WTC11 (cell line): ENCODE measurements around the gene FPR2.
"Not testable (repeated sequence)": the region's sequence is repeated elsewhere in the genome, so short reads cannot be mapped to it uniquely, and the experiment has no call there.

ENCODE experiments used
- ATF3 ChIP-seq: sonication (generic); formaldehyde crosslinking; conservative IDR thresholded peaks from 2 replicates; pipeline ENCODE4 v1.8.1; 2022; ENCODE audit warnings: mild to moderate bottlenecking, missing genetic modification reagents
- CTCF ChIP-seq: fragments of 200-600 bp; IDR thresholded peaks from 2 replicates; pipeline ENCODE4 v1.8.0; 2022; ENCODE audit warnings: antibody characterized with exemption
- ERG ChIP-seq: fragments of 250-450 bp; sonication (Bioruptor Pico); IDR thresholded peaks from 2 replicates; pipeline ENCODE4 v1.8.0; 2021; ENCODE audit warnings: mild to moderate bottlenecking
- ESRRA ChIP-seq: sonication (generic); formaldehyde crosslinking; IDR thresholded peaks from 2 replicates; pipeline ENCODE4 v1.8.1; 2022; ENCODE audit warnings: mild to moderate bottlenecking, missing genetic modification reagents, borderline replicate concordance
- MLX ChIP-seq: sonication (generic); formaldehyde crosslinking; IDR thresholded peaks from 2 replicates; pipeline ENCODE4 v1.8.1; 2023; ENCODE audit warnings: mild to moderate bottlenecking, missing genetic modification reagents, moderate library complexity
- NR1H2 ChIP-seq: sonication (generic); formaldehyde crosslinking; IDR thresholded peaks from 2 replicates; pipeline ENCODE4 v1.9.0; 2021; ENCODE audit warnings: mild to moderate bottlenecking, moderate library complexity, missing genetic modification reagents
- NR2C2 ChIP-seq: sonication (generic); formaldehyde crosslinking; IDR thresholded peaks from 2 replicates; pipeline ENCODE4 v1.8.0; 2022; ENCODE audit warnings: mild to moderate bottlenecking, missing genetic modification reagents
- SP1 ChIP-seq: sonication (generic); formaldehyde crosslinking; conservative IDR thresholded peaks from 2 replicates; pipeline ENCODE4 v1.8.1; 2022; ENCODE audit warnings: missing genetic modification reagents

GRCh38 chr19:51776561-51776960, 15.6 kb downstream of the FPR2 start:
- not testable (repeated sequence) for TF ChIP-seq CTCF; ERG (CRISPR knock-in tag); NR2C2 (CRISPR knock-in tag); ATF3 (CRISPR knock-in tag); SP1 (CRISPR knock-in tag); ESRRA (CRISPR knock-in tag); NR1H2 (CRISPR knock-in tag); MLX (CRISPR knock-in tag)
